ENCODE data around the gene GPR39. TPM values are rescaled to one million over a fixed set of nuclear protein-coding genes. Genes with fewer than 3 reads are reported as not detected.

Gene GPR39
- total RNA-seq, 4 donors from 2014 or later, result 0.15 TPM; not detected in 3

DNA sequence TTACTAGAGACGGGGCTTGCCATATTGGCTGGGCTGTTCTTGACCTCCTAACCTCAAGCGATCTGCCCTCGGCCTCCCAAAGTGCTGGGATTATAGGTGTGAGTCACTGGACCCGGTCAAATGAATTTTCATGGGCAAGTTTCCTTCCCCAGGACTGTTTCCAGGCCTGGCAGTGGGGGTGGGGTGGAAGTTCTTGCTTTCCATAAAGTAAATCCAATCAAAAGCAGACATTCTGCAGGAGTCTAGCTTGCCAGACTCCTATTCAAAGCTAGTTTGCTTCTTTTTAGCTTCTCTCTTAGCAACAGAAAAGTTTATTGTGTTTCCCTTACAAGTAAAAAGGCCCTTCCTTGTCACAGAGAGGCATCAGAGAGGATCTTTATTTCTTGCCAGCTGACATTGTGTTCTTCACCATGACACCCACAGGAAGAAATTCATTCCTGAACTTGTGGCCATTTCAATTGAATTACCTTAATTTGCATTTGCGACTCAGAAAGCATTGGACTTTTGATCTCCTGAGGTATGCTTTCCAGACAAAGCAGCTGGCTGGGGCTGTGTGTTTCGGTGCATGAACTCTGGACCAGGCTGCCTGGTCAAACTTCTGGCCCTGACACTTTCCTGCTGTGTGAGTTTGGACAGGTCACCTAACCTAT is 215.5 kb downstream of the GPR39 start:
- Histone ChIP-seq H3K27ac (no peak overlapping the region), H3K27me3 (no peaks in the 10 kb centered on the region), H3K4me3 (no peak overlapping the region), H3K9me3 (no peaks in the 10 kb centered on the region), H3K36me3 (no peaks in the 10 kb centered on the region), H3K4me1 (no peaks in the 10 kb centered on the region)
- DNase-seq (no peak), ATAC-seq (no peak)
- in situ Hi-C loops (cut with MboI; ENCODE audit: low sequenced_read_pairs in 4 of 4) (no loop called here), intact Hi-C loops (cut with DNase I; ENCODE audit: low total_unique reads) (no loop called here)
- TF ChIP-seq, protein P1, sequence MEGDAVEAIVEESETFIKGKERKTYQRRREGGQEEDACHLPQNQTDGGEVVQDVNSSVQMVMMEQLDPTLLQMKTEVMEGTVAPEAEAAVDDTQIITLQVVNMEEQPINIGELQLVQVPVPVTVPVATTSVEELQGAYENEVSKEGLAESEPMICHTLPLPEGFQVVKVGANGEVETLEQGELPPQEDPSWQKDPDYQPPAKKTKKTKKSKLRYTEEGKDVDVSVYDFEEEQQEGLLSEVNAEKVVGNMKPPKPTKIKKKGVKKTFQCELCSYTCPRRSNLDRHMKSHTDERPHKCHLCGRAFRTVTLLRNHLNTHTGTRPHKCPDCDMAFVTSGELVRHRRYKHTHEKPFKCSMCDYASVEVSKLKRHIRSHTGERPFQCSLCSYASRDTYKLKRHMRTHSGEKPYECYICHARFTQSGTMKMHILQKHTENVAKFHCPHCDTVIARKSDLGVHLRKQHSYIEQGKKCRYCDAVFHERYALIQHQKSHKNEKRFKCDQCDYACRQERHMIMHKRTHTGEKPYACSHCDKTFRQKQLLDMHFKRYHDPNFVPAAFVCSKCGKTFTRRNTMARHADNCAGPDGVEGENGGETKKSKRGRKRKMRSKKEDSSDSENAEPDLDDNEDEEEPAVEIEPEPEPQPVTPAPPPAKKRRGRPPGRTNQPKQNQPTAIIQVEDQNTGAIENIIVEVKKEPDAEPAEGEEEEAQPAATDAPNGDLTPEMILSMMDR (IDR thresholded peaks at IDR 0.05 in 4 of 5, conservative IDR thresholded peaks at IDR 0.05 in 1 of 5), result no peak
- TF ChIP-seq POLR2A (IDR thresholded peaks at IDR 0.05), result no peak

DNA sequence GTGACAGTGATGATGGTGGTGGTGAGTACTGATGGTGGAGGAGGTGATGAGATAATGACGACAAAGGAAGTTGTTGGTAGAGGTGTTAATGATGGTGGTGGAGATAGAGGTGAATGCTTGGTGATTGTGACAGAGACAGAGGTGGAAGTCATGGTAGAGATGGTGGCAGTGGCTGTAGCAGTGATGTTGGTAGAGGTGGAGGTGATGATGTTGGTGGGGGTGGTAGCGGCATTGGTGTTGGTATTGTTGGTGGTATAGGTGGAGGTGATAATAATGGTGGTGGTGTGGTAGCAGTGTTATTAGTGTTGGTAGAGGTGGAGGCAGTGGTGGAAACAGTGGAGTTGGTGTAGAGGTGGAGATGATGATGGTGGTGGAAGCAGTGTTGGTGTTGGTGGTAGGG is 217.0 kb downstream of the GPR39 start:
- Histone ChIP-seq H3K27ac (no peak overlapping the region), H3K9me3 (no peaks in the 10 kb centered on the region), H3K36me3 (no peaks in the 10 kb centered on the region), H3K4me3 (no peak overlapping the region), H3K27me3 (no peaks in the 10 kb centered on the region), H3K4me1 (no peaks in the 10 kb centered on the region)
- in situ Hi-C loops (cut with MboI; ENCODE audit: low sequenced_read_pairs in 4 of 4), result no loop called here
- no peak for ATAC-seq
- no peak for DNase-seq
- intact Hi-C loops (cut with DNase I; ENCODE audit: low total_unique reads), result no loop called here
- TF ChIP-seq POLR2A (IDR thresholded peaks at IDR 0.05), result no peak
- TF ChIP-seq, protein P1 (IDR thresholded peaks at IDR 0.05 in 4 of 5, conservative IDR thresholded peaks at IDR 0.05 in 1 of 5), result no peak

DNA sequence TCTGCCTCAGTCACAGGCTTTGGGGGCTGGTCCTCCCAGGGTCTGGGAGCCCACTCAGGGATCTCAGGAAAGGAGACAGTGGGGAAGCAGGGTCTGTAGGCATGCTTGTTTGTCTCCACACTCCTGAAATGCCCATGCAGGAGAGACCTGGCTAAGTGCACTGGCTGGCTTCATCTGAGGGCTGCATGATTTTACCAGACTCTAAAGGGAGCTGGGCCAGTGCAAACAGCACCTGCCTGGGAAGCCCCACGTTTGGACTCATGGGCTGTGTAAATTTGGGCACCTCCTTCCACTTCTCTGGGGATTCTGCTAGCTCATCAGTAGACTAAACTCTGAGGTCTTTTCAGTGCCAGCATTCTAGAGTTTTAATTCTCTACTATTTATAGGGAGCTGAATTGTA is 219.7 kb downstream of the GPR39 start:
- no peaks in the 10 kb centered on the region for H3K4me1 ChIP-seq
- DNase-seq (no peak), ATAC-seq (no peak)
- no peak for TF ChIP-seq POLR2A (IDR thresholded peaks at IDR 0.05)
- TF ChIP-seq, protein P1 (IDR thresholded peaks at IDR 0.05 in 4 of 5, conservative IDR thresholded peaks at IDR 0.05 in 1 of 5), result no peak
- H3K27ac ChIP-seq, result no peak overlapping the region
- intact Hi-C loops (cut with DNase I; ENCODE audit: low total_unique reads) (no loop called here), in situ Hi-C loops (cut with MboI; ENCODE audit: low sequenced_read_pairs in 4 of 4) (no loop called here)
- H3K9me3 ChIP-seq, result no peaks in the 10 kb centered on the region
- no peak overlapping the region for H3K4me3 ChIP-seq
- no peaks in the 10 kb centered on the region for H3K36me3 ChIP-seq
- H3K27me3 ChIP-seq, result no peaks in the 10 kb centered on the region

DNA sequence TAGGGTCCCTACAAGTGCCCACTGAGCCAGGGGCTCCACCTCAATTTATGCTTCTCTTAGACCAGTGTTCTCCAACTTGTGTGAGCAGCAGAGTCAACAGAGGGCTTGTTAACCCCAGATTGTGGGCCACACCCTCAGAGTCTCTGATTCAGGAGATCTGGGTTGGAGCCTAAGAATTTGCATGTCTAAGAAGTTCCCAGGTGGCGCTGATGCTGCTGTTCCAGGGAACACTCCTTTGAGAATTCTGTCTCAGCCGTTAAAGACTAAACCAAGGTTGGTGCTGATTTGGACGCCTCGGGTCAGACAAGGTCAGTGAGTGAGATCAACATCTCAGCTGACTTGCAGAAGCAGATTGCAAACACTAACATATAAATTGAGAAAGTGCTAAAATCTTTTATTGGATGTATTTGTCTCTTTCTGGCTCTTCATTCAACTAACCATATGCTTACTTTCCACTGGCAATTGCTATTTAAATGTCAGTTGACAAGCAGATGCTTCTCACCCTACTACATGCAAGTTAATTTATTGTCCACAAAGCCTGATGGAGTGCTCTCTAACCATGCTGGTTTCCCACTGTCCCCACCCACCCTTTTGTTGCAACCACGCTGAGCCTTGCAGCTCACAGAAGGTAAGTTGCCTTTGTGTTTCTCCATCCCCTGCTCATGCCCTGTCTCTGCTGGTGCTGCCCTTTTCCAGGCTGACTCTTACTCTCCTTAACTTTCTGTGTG is 221.9 kb downstream of the GPR39 start:
- Histone ChIP-seq H3K36me3 (no peaks in the 10 kb centered on the region), H3K27me3 (no peaks in the 10 kb centered on the region), H3K27ac (no peak overlapping the region), H3K4me3 (no peak overlapping the region), H3K9me3 (no peaks in the 10 kb centered on the region), H3K4me1 (no peaks in the 10 kb centered on the region)
- no peak for TF ChIP-seq POLR2A (IDR thresholded peaks at IDR 0.05)
- TF ChIP-seq, protein P1 (IDR thresholded peaks at IDR 0.05 in 4 of 5, conservative IDR thresholded peaks at IDR 0.05 in 1 of 5), result no peak
- ATAC-seq (no peak), DNase-seq (no peak)
- in situ Hi-C loops (cut with MboI; ENCODE audit: low sequenced_read_pairs in 4 of 4), result no loop called here
- intact Hi-C loops (cut with DNase I; ENCODE audit: low total_unique reads), result no loop called here

Measured in gastrocnemius medialis (tissue), 4 donors.